Transverse colon (tissue), 3 donors: ENCODE data around the gene IMMT.

Experiments
- CTCF ChIP-seq, 5 experiments: fragments of 200-600 bp in 3 of 5; fragments of 450-650 bp in 2 of 5; sonication (generic) in 3 of 5; IDR thresholded peaks; 1 replicate in 2 of 5; 2 replicates in 3 of 5; pipeline ENCODE4 v1.5.1; 2016 to 2017; ENCODE audit warnings: antibody characterized with exemption in 5 of 5, inconsistent platforms in 3 of 5, mild to moderate bottlenecking in 2 of 5, moderate library complexity in 1 of 5
- POLR2A ChIP-seq: fragments of 450-650 bp; IDR thresholded peaks from one replicate; pipeline ENCODE4 v1.6.1; 2016; ENCODE audit warnings: antibody characterized with exemption, mild to moderate bottlenecking, moderate library complexity

- TF ChIP-seq CTCF (IDR thresholded peaks at IDR 0.05) (no peak), POLR2A (no peak)
Observed at GRCh38 chr2:86097913-86098312, 97.3 kb downstream of the IMMT start.
